IMR-90 (cell line): ENCODE results near the gene ZNF286A. TPM values are rescaled to one million over a fixed set of nuclear protein-coding genes. Genes with fewer than 3 reads are reported as not detected.
"Not testable (repeated sequence)": the region's sequence is repeated elsewhere in the genome, so short reads cannot be mapped to it uniquely, and the experiment has no call there.

Source experiments
- ATAC-seq: fragments of 200-7000 bp; cut with Tn5 transposase; 2 replicates; pipeline ENCODE4 v1.9.1; 2020; ENCODE audit warnings: low read depth, mild to moderate bottlenecking, moderate library complexity
- BruUV-seq: library from RNA; stranded (reverse); fragments of 400-500 nt; replicated peaks from 2 replicates; lab custom pipeline; 2021; lab: Mats Ljungman, UMichigan
- CTCF ChIA-PET: fragments of 300-600 bp; formaldehyde crosslinking; extraction: SDS; loops from one replicate; lab custom pipeline; 2021; ENCODE audit warnings: antibody characterized with exemption; lab: Yijun Ruan, JAX
- POLR2A ChIA-PET: fragments of 300-600 bp; sonication (Branson Sonifier 250); formaldehyde crosslinking; loops from one replicate; lab custom pipeline; 2022; ENCODE audit warnings: antibody characterized with exemption; ENCODE audit not compliant: unreplicated experiment; lab: Charles Lee
- DNase-seq: peaks from one replicate; pipeline ENCODE4 v3.0.0; 2013
- H2AFZ ChIP-seq: replicated peaks from 2 replicates; pipeline ENCODE3; 2013; ENCODE audit warnings: low read length, mild to moderate bottlenecking; ENCODE audit not compliant: poor library complexity
- H2AK5ac ChIP-seq: 2 replicates; pipeline ENCODE4 v1.6.1; 2013; ENCODE audit warnings: low read depth, low read length, inconsistent platforms
- H2AK9ac ChIP-seq: replicated peaks from 2 replicates; pipeline ENCODE3; 2013; ENCODE audit warnings: mild to moderate bottlenecking, low read depth, low read length, moderate library complexity; ENCODE audit not compliant: poor library complexity
- H2BK120ac ChIP-seq: 2 replicates; pipeline ENCODE4 v1.6.1; 2013; ENCODE audit warnings: low read depth, low read length, inconsistent platforms
- H2BK15ac ChIP-seq: 3 replicates; pipeline ENCODE4 v1.6.1; 2013; ENCODE audit warnings: low read depth, low read length, inconsistent platforms
- H2BK20ac ChIP-seq: 2 replicates; pipeline ENCODE4 v1.6.1; 2013; ENCODE audit warnings: low read depth, mild to moderate bottlenecking, inconsistent platforms, low read length, moderate library complexity
- H2BK5ac ChIP-seq: 2 replicates; pipeline ENCODE4 v1.6.1; 2013; ENCODE audit warnings: mild to moderate bottlenecking, low read depth, low read length, inconsistent platforms; ENCODE audit not compliant: poor library complexity, severe bottlenecking
- H3K14ac ChIP-seq: replicated peaks from 2 replicates; pipeline ENCODE4 v1.6.1; 2013; ENCODE audit warnings: low read depth, low read length, inconsistent platforms
- H3K18ac ChIP-seq: 2 replicates; pipeline ENCODE4 v1.6.1; 2013; ENCODE audit warnings: low read depth, low read length, control low read depth
- H3K23ac ChIP-seq: 2 replicates; pipeline ENCODE4 v1.6.1; 2013; ENCODE audit warnings: low read depth, low read length, inconsistent platforms
- H3K27ac ChIP-seq: 2 replicates; pipeline ENCODE4 v1.5.1; 2013; ENCODE audit warnings: mild to moderate bottlenecking, control low read depth, low read length; ENCODE audit not compliant: insufficient read depth
- H3K27me3 ChIP-seq: 2 replicates; pipeline ENCODE4 v1.6.1; 2013; ENCODE audit warnings: low read length; ENCODE audit not compliant: control insufficient read depth, insufficient read depth
- H3K36me3 ChIP-seq: 2 replicates; pipeline ENCODE4 v1.6.1; 2013; ENCODE audit warnings: low read length, mixed read lengths; ENCODE audit not compliant: control insufficient read depth, insufficient read depth
- H3K4ac ChIP-seq: 2 replicates; pipeline ENCODE4 v1.6.1; 2013; ENCODE audit warnings: low read depth, low read length, inconsistent platforms
- H3K4me1 ChIP-seq: 2 replicates; pipeline ENCODE4 v1.6.1; 2013; ENCODE audit warnings: low read length, mixed read lengths; ENCODE audit not compliant: control insufficient read depth, insufficient read depth
- H3K4me2 ChIP-seq: 2 replicates; pipeline ENCODE4 v1.6.1; 2013; ENCODE audit warnings: low read depth, mild to moderate bottlenecking, control low read depth, low read length, moderate library complexity
- H3K4me3 ChIP-seq: 2 replicates; pipeline ENCODE4 v1.5.1; 2013; ENCODE audit warnings: low read depth, mild to moderate bottlenecking, control low read depth, low read length, moderate library complexity; ENCODE audit not compliant: insufficient read depth
- H3K56ac ChIP-seq: 2 replicates; pipeline ENCODE4 v1.6.1; 2013; ENCODE audit warnings: low read length, inconsistent platforms; ENCODE audit not compliant: insufficient read depth; ENCODE audit errors: extremely low read depth
- H3K79me1 ChIP-seq, 2 experiments: 2 replicates each; pipeline ENCODE4 v1.6.1; 2013; ENCODE audit warnings: low read length in 2 of 2, inconsistent platforms in 1 of 2, low read depth in 1 of 2
- H3K9ac ChIP-seq: 2 replicates; pipeline ENCODE4 v1.6.1; 2013; ENCODE audit warnings: low read depth, low read length, control low read depth
- H3K9me1 ChIP-seq: 2 replicates; pipeline ENCODE4 v1.6.1; 2013; ENCODE audit warnings: low read length, inconsistent platforms; ENCODE audit not compliant: insufficient read depth
- H3K9me3 ChIP-seq: 2 replicates; pipeline ENCODE4 v1.6.1; 2013; ENCODE audit warnings: low read length; ENCODE audit not compliant: control insufficient read depth, insufficient read depth
- H4K20me1 ChIP-seq: 2 replicates; pipeline ENCODE4 v1.6.1; 2013; ENCODE audit warnings: low read length, inconsistent platforms; ENCODE audit not compliant: insufficient read depth
- H4K5ac ChIP-seq: 2 replicates; pipeline ENCODE4 v1.6.1; 2013; ENCODE audit warnings: mild to moderate bottlenecking, low read depth, low read length, control low read depth
- H4K8ac ChIP-seq, 2 experiments: 2 replicates each; pipeline ENCODE4 v1.6.1; 2013; ENCODE audit warnings: low read depth in 2 of 2, low read length in 2 of 2, control low read depth in 1 of 2, inconsistent platforms in 1 of 2
- H4K91ac ChIP-seq: 2 replicates; pipeline ENCODE4 v1.6.1; 2013; ENCODE audit warnings: low read depth, low read length, inconsistent platforms; ENCODE audit not compliant: insufficient read depth
- WGBS, 2 experiments: methylation state at CpG; one replicate each; pipeline versions ENCODE4 v1.1.5 to v1.1.7; 2013; ENCODE audit warnings: missing lambda C conversion rate in 2 of 2; ENCODE audit not compliant: insufficient read length in 1 of 2; ENCODE audit errors: extremely low coverage in 2 of 2; 5-methylcytosine and 5-hydroxymethylcytosine counted together
- dilution Hi-C: fragments of 300-500 bp; cut with HindIII; formaldehyde crosslinking; loops from one replicate; pipeline ENCODE4 v1.14.3; 2018; ENCODE audit warnings: low sequenced_read_pairs; ENCODE audit not compliant: unreplicated experiment
- in situ Hi-C: fragments of 300-500 bp; cut with MboI; formaldehyde crosslinking; loops from 3 replicates; pipeline ENCODE4 v1.14.3; 2019; ENCODE audit warnings: low sequenced_read_pairs, inconsistent platforms, mixed read lengths
- intact Hi-C: fragments of 100-400 bp; cut with micrococcal nuclease; formaldehyde crosslinking; loops from 2 replicates; pipeline ENCODE4 v1.10.0; 2022
- polyA plus RNA-seq, 3 experiments: library from polyadenylated mRNA; depleted of rRNA; stranded (reverse); fragments of >200 nt; gene quantifications; 2 replicates each; pipeline ENCODE4 v1.2.3, GENCODE V29; 2012; ENCODE audit warnings: low replicate concordance in 1 of 3
- total RNA-seq: library from RNA; depleted of rRNA; stranded (reverse); fragments of >200 nt; gene quantifications from 2 replicates; pipeline ENCODE4 v1.2.3, GENCODE V29; 2012

Gene ZNF286A
- total and polyA plus RNA-seq, 2 of the 4 experiments (the other 2 are of a cell fraction) = 19.8 to 37.6 TPM

DNA sequence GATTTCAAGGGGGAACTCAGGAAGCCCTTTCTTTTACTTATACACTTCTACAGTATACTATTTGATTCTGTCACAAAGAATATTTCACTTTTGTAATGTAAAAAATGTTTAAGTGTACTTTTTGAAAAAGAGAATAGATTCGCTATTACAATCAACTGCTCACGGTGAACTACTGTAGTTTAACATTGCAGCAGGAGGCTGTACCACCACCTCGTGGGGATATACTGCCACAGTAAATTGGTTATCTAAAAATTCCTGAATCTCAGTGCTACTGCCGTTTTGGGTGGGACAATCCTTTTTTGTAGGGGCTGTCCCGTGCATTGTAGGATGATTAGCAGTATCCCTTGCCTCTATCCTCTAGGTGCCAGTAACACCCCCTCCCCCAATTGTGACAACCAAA, 30.0 kb upstream of the ZNF286A start:
- H3K79me1 ChIP-seq, CTCF ChIA-PET, H3K9ac ChIP-seq, intact Hi-C loops, POLR2A ChIA-PET, H3K27ac ChIP-seq, H3K18ac ChIP-seq, H2AK5ac ChIP-seq, H4K8ac ChIP-seq, H2AK9ac ChIP-seq, H3K56ac ChIP-seq, H4K91ac ChIP-seq, H4K20me1 ChIP-seq, H3K4ac ChIP-seq, H2BK5ac ChIP-seq, H3K9me3 ChIP-seq, ATAC-seq, H2BK120ac ChIP-seq, H4K5ac ChIP-seq, H3K4me2 ChIP-seq, BruUV-seq, H2BK15ac ChIP-seq, H2AFZ ChIP-seq, dilution Hi-C loops, H2BK20ac ChIP-seq, H3K27me3 ChIP-seq, H3K23ac ChIP-seq, H3K4me3 ChIP-seq, H3K14ac ChIP-seq, H3K4me1 ChIP-seq, H3K36me3 ChIP-seq, H3K9me1 ChIP-seq, DNase-seq: not testable (repeated sequence)
- in situ Hi-C loops = loop anchor here (25.0 kb wide), 1 partner anchor 407 kb away; the partner anchor contains the start of gene PMP22
- WGBS, 2 experiments = no CpG with 5 or more reads among the region's 5 CpGs

DNA sequence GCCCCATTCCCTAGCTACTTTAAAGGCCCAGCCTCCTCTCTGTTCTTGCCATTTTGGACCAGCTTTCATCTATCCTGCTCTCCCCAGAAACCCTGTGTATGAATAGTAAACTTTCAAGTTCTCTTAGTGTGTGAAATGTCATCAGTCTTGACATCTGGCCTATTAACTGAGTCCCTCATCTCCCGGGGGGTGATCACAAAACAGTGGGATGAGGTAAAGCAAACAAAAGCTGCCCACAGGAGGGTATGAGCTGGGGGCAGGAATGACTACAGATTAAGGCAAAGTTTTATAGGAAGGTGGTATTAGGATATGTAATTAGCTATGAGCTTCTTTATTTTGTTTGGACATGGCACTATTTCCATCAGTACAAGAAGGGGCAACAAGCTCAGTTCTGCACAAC, 24.9 kb upstream of the ZNF286A start:
- H4K5ac ChIP-seq, H3K27me3 ChIP-seq, intact Hi-C loops, H4K20me1 ChIP-seq, H3K14ac ChIP-seq, DNase-seq, H4K8ac ChIP-seq, H3K23ac ChIP-seq, H3K9ac ChIP-seq, CTCF ChIA-PET, ATAC-seq, H3K9me1 ChIP-seq, H3K79me1 ChIP-seq, BruUV-seq, H4K91ac ChIP-seq, H2BK20ac ChIP-seq, H3K27ac ChIP-seq, H3K4me1 ChIP-seq, H3K36me3 ChIP-seq, H3K56ac ChIP-seq, POLR2A ChIA-PET, H3K9me3 ChIP-seq, H2AFZ ChIP-seq, H3K4ac ChIP-seq, H2AK5ac ChIP-seq, H2BK120ac ChIP-seq, dilution Hi-C loops, H2BK5ac ChIP-seq, H2AK9ac ChIP-seq, H3K18ac ChIP-seq, H3K4me2 ChIP-seq, H3K4me3 ChIP-seq, H2BK15ac ChIP-seq: not testable (repeated sequence)
- in situ Hi-C loops = loop anchor here (25.0 kb wide), 1 partner anchor 412 kb away; the partner anchor contains the start of gene PMP22
- no CpG with 5 or more reads among the region's 1 CpG for WGBS, 2 experiments
